HepG2 (cell line): ENCODE data around the gene UBFD1. TPM values are rescaled to one million over a fixed set of nuclear protein-coding genes. Genes with fewer than 3 reads are reported as not detected.

Experiments
- CC2D1A ChIP-seq: sonication (generic); formaldehyde crosslinking; IDR thresholded peaks from 2 replicates; pipeline ENCODE4 v1.8.1; 2023; ENCODE audit warnings: mild to moderate bottlenecking, missing genetic modification reagents
- CENPX ChIP-seq: sonication (generic); formaldehyde crosslinking; IDR thresholded peaks from 2 replicates; pipeline ENCODE4 v1.9.0; 2021; ENCODE audit warnings: mild to moderate bottlenecking, missing genetic modification reagents, moderate library complexity
- DR1 ChIP-seq: sonication (generic); formaldehyde crosslinking; IDR thresholded peaks from 2 replicates; pipeline ENCODE4 v1.8.0; 2021; ENCODE audit warnings: mild to moderate bottlenecking, missing genetic modification reagents, inconsistent platforms
- HNRNPL ChIP-seq: fragments of 200-400 bp; formaldehyde crosslinking; IDR thresholded peaks from 2 replicates; pipeline ENCODE4 v1.6.1; 2017; ENCODE audit warnings: mild to moderate bottlenecking, low read depth, low read length
- JUNB ChIP-seq: sonication (generic); formaldehyde crosslinking; IDR thresholded peaks from 2 replicates; pipeline ENCODE4 v1.8.0; 2022; ENCODE audit warnings: missing genetic modification reagents, mild to moderate bottlenecking, borderline replicate concordance
- PHF8 ChIP-seq: sonication (generic); formaldehyde crosslinking; IDR thresholded peaks from 2 replicates; pipeline ENCODE4 v1.5.0; 2020; ENCODE audit warnings: missing genetic modification reagents
- TOPORS ChIP-seq: sonication (generic); formaldehyde crosslinking; IDR thresholded peaks from 2 replicates; pipeline ENCODE4 v1.8.0; 2023; ENCODE audit warnings: mild to moderate bottlenecking, missing genetic modification reagents
- ZFP36 ChIP-seq: fragments of 150-350 bp; IDR thresholded peaks from 2 replicates; pipeline ENCODE4 v1.6.1; 2018; ENCODE audit warnings: borderline replicate concordance, low read length, low read depth; ENCODE audit not compliant: partially characterized antibody
- ZFYVE20 ChIP-seq: sonication (generic); formaldehyde crosslinking; IDR thresholded peaks from 2 replicates; pipeline ENCODE4 v1.8.0; 2023; ENCODE audit warnings: low read depth, mild to moderate bottlenecking, moderate library complexity, missing genetic modification reagents, borderline replicate concordance
- ZNF317 ChIP-seq: sonication (generic); formaldehyde crosslinking; IDR thresholded peaks from 2 replicates; pipeline ENCODE4 v1.5.0; 2020; ENCODE audit warnings: mild to moderate bottlenecking, missing genetic modification reagents
- ZNF562 ChIP-seq: sonication (generic); formaldehyde crosslinking; IDR thresholded peaks from 2 replicates; pipeline ENCODE4 v1.8.0; 2022; ENCODE audit warnings: missing genetic modification reagents, borderline replicate concordance
- ZNF709 ChIP-seq: sonication (generic); formaldehyde crosslinking; IDR thresholded peaks from 2 replicates; pipeline ENCODE4 v1.5.0; 2020; ENCODE audit warnings: mild to moderate bottlenecking, missing genetic modification reagents
- ZNF761 ChIP-seq: sonication (generic); formaldehyde crosslinking; conservative IDR thresholded peaks from 2 replicates; pipeline ENCODE4 v1.4.0; 2020; ENCODE audit warnings: mild to moderate bottlenecking, missing genetic modification reagents
- ZSCAN31 ChIP-seq: sonication (generic); formaldehyde crosslinking; IDR thresholded peaks from 2 replicates; pipeline ENCODE4 v1.5.0; 2020; ENCODE audit warnings: low read depth, mild to moderate bottlenecking, missing genetic modification reagents
- ZZZ3 ChIP-seq: sonication (generic); formaldehyde crosslinking; IDR thresholded peaks from 2 replicates; pipeline ENCODE4 v1.4.0; 2020; ENCODE audit warnings: missing genetic modification reagents, mild to moderate bottlenecking, borderline replicate concordance
- polyA plus RNA-seq, 8 experiments: library from polyadenylated mRNA; depleted of rRNA in 3 of 8; stranded (reverse) in 7 of 8; unstranded in 1 of 8; fragments of >200 nt; fragmentation: Illumina TruSeq in 4 of 8; extraction: Trizol in 4 of 8; gene quantifications; 2 replicates each; pipeline versions ENCODE4 v1.2.1 to v1.2.3, GENCODE V29; 2011 to 2016; ENCODE audit warnings: low read depth in 4 of 8, missing spikeins in 1 of 8, mixed read lengths in 1 of 8; ENCODE audit not compliant: insufficient read depth in 1 of 8
- total RNA-seq, 5 experiments: library from RNA; depleted of rRNA; stranded (reverse); fragments of >200 nt; fragmentation: Illumina TruSeq; extraction: Trizol; gene quantifications; 2 replicates each; pipeline ENCODE4 v1.2.3, GENCODE V29; 2016; ENCODE audit warnings: low read depth in 1 of 5
- TF ChIP-seq, protein P1 (sequence below): sonication (generic); formaldehyde crosslinking; IDR thresholded peaks from 2 replicates; pipeline ENCODE4 v1.5.0; 2020; ENCODE audit warnings: mild to moderate bottlenecking, missing genetic modification reagents, borderline replicate concordance
- TF ChIP-seq, protein P2 (sequence below): conservative IDR thresholded peaks from 2 replicates; pipeline ENCODE4 v1.6.1; 2018; ENCODE audit warnings: missing genetic modification reagents
- TF ChIP-seq, protein P3 (sequence below): sonication (generic); formaldehyde crosslinking; conservative IDR thresholded peaks from 2 replicates; pipeline ENCODE4 v1.8.1; 2023; ENCODE audit warnings: missing genetic modification reagents

UBFD1 gene
- total and polyA plus RNA-seq, 2 of the 13 experiments (the other 11 are each of a cell fraction or from before 2014, with no cell fraction given): 100 to 111 TPM

DNA sequence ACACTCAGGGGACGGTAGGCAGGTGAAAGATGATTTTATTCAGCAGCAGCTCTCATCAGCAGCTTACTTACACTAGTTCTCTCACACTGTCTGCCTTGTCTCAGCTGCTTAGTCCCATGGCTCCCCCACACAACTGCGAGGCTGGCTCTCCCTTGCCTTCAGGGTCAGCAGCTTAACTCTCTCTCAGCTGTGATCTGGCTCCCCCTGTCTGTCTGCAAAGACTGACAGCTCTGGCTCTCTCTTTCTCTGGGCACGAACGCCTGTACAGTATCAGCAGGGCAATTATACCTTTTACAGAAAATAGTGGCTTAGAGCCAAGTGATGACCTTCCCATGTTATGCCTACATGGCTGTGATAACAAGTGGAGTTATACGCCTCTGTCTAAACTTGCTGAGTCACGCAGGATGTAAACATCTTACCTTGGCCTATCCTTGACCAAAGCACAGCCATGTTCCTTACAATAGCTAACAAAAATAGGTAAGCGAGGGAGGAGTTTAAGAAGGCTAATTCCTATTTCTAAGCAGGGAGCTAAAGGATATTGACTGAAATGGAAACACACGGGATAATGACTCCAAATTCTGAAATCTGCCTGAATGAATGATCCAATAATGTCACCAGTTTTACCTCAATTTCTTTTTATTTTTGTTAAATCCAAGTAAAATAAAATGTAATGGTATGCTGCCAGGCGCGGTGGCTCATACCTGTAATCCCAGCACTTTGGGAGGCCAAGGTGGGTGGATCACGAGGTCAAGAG, 39.7 kb downstream of the UBFD1 start (continued):
- TF ChIP-seq, protein P1, sequence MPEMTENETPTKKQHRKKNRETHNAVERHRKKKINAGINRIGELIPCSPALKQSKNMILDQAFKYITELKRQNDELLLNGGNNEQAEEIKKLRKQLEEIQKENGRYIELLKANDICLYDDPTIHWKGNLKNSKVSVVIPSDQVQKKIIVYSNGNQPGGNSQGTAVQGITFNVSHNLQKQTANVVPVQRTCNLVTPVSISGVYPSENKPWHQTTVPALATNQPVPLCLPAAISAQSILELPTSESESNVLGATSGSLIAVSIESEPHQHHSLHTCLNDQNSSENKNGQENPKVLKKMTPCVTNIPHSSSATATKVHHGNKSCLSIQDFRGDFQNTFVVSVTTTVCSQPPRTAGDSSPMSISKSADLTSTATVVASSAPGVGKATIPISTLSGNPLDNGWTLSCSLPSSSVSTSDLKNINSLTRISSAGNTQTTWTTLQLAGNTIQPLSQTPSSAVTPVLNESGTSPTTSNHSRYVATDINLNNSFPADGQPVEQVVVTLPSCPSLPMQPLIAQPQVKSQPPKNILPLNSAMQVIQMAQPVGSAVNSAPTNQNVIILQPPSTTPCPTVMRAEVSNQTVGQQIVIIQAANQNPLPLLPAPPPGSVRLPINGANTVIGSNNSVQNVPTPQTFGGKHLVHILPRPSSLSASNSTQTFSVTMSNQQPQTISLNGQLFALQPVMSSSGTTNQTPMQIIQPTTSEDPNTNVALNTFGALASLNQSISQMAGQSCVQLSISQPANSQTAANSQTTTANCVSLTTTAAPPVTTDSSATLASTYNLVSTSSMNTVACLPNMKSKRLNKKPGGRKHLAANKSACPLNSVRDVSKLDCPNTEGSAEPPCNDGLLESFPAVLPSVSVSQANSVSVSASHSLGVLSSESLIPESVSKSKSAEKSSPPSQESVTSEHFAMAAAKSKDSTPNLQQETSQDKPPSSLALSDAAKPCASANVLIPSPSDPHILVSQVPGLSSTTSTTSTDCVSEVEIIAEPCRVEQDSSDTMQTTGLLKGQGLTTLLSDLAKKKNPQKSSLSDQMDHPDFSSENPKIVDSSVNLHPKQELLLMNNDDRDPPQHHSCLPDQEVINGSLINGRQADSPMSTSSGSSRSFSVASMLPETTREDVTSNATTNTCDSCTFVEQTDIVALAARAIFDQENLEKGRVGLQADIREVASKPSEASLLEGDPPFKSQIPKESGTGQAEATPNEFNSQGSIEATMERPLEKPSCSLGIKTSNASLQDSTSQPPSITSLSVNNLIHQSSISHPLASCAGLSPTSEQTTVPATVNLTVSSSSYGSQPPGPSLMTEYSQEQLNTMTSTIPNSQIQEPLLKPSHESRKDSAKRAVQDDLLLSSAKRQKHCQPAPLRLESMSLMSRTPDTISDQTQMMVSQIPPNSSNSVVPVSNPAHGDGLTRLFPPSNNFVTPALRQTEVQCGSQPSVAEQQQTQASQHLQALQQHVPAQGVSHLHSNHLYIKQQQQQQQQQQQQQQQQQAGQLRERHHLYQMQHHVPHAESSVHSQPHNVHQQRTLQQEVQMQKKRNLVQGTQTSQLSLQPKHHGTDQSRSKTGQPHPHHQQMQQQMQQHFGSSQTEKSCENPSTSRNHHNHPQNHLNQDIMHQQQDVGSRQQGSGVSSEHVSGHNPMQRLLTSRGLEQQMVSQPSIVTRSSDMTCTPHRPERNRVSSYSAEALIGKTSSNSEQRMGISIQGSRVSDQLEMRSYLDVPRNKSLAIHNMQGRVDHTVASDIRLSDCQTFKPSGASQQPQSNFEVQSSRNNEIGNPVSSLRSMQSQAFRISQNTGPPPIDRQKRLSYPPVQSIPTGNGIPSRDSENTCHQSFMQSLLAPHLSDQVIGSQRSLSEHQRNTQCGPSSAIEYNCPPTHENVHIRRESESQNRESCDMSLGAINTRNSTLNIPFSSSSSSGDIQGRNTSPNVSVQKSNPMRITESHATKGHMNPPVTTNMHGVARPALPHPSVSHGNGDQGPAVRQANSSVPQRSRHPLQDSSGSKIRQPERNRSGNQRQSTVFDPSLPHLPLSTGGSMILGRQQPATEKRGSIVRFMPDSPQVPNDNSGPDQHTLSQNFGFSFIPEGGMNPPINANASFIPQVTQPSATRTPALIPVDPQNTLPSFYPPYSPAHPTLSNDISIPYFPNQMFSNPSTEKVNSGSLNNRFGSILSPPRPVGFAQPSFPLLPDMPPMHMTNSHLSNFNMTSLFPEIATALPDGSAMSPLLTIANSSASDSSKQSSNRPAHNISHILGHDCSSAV (CRISPR knock-in tag): no peak
- TF ChIP-seq DR1 (no peak), CC2D1A (CRISPR knock-in tag) (no peak), ZNF709 (no peak), ZNF761 (CRISPR knock-in tag) (no peak), ZNF562 (CRISPR knock-in tag) (no peak), ZNF317 (CRISPR knock-in tag) (no peak), JUNB (CRISPR knock-in tag) (0 out of 2 replicates have a peak, but pooled peaks have one; percentile 39), CENPX (CRISPR knock-in tag) (no peak), ZZZ3 (no peak), ZFP36 (no peak), ZFYVE20 (CRISPR knock-in tag) (no peak), PHF8 (no peak), TOPORS (CRISPR knock-in tag) (no peak), HNRNPL (no peak), ZSCAN31 (peak; percentile 100)
- TF ChIP-seq, protein P2, sequence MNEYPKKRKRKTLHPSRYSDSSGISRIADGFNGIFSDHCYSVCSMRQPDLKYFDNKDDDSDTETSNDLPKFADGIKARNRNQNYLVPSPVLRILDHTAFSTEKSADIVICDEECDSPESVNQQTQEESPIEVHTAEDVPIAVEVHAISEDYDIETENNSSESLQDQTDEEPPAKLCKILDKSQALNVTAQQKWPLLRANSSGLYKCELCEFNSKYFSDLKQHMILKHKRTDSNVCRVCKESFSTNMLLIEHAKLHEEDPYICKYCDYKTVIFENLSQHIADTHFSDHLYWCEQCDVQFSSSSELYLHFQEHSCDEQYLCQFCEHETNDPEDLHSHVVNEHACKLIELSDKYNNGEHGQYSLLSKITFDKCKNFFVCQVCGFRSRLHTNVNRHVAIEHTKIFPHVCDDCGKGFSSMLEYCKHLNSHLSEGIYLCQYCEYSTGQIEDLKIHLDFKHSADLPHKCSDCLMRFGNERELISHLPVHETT: no peak
- TF ChIP-seq, protein P3, sequence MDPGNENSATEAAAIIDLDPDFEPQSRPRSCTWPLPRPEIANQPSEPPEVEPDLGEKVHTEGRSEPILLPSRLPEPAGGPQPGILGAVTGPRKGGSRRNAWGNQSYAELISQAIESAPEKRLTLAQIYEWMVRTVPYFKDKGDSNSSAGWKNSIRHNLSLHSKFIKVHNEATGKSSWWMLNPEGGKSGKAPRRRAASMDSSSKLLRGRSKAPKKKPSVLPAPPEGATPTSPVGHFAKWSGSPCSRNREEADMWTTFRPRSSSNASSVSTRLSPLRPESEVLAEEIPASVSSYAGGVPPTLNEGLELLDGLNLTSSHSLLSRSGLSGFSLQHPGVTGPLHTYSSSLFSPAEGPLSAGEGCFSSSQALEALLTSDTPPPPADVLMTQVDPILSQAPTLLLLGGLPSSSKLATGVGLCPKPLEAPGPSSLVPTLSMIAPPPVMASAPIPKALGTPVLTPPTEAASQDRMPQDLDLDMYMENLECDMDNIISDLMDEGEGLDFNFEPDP: no peak
